Stimulated activated CD4-positive, alpha-beta T cell treated with anti-CD3 and anti-CD28 coated beads, Interleukin-1b, Interleukin-23, amount 100 ng/mL, for 1 hour (primary cell): Measurements from ENCODE around the gene GUCY2C.
"Not testable (repeated sequence)": the region's sequence is repeated elsewhere in the genome, so short reads cannot be mapped to it uniquely, and the experiment has no call there.

ENCODE experiments used
- DNase-seq, 2 donors: peaks; one replicate each; pipeline ENCODE4 v3.0.0-alpha.2; 2020; ENCODE audit warnings: low read depth in 2 of 2

GUCY2C gene

GRCh38 chr12:14696265-14696741, at the start of gene GUCY2C:
Gene GUCY2C, minus strand, starts transcription at chr12:14696599. Its CDS starts 151 bp downstream, at chr12:14696448.
- no peak for DNase-seq

DNA sequence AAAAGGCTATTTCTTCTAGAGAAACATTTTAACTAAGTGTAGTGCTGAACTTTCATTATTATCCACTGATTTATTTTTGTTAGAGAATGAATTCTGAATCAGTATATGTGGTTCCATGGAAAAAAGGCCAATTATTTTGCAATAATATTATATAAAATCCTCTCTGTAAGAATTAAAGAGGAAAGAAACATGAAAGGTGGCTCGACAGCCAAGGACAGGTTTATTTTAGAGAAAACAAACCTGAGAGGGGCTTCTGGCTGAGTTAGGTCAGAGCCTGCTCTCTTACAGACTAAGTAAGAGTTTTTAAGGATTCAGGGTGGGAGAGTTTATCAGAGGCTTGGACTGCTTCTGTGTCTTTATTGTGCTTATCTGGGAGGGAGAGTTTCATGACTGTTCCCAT, 46.7 kb upstream of the GUCY2C start:
- DNase-seq = no peak

- DNase-seq = no peak
Measured at GRCh38 chr12:14741942-14742341, 45.5 kb upstream of the GUCY2C start.

GRCh38 chr12:14741153-14741552, 44.8 kb upstream of the GUCY2C start:
- DNase-seq = no peak

GRCh38 chr12:14736441-14736840, 40.0 kb upstream of the GUCY2C start:
- not testable (repeated sequence) for DNase-seq

- DNase-seq = no peak
Measured at GRCh38 chr12:14731821-14732220, 35.4 kb upstream of the GUCY2C start.

- no peak for DNase-seq
Measured at GRCh38 chr12:14729586-14729985, 33.2 kb upstream of the GUCY2C start.

DNA sequence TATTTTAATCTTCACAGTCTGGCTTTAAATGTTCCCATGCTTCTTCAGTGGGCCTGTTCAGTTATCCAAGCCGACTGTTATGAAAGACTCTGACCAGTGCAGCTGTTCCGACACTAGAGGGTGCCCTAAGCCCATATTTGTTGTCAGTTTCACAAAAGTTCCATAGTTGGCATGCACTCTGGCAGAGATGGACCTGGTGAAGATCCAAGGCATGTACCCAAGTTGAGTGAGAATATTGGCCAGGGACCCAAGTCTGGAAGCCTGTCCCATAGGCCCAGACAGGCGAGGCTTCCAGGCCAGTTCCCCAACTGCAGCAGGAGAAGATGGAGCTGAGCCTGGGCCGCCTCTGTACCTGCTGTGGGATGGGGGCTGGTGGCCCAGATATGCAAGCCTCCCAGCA, 27.4 kb upstream of the GUCY2C start:
- peak in 1 of 2 donors; percentile 22 for DNase-seq

- DNase-seq = peak; percentile 15 to 16
Measured at GRCh38 chr12:14716848-14717444, 20.5 kb upstream of the GUCY2C start.

GRCh38 chr12:14714437-14714836, 18.0 kb upstream of the GUCY2C start:
- DNase-seq = no peak

DNA sequence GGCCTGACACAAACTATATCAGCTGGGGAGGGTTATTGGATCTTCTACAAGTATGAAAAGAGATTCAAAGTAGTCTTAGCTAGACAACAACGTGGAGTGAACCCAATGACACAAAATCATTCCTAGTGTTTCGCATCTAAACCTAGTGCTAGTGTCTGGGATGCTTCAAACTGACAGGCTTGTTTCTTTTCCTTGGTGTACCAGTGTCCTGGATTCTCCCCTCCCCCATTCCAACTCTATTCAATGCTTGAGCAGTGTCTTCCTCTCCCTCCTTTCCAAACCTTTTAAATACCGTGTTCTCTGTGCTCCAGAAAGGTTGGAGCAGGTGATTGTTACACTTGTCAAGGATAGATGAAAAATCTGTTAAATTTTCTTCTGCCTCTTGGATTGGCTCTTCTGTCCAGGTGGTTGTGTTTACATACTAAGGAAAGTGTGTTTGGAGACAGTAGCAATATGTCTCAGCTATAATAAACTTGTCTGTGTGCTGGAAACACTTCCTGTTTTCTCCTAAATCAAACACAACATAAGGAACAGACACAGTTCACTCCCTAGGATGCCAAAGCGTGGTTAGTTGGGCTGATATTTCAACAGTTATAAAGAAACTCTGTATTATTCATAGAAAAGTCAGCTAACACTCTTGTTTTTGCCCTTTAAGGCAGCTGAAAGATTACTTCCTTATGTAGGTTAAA, 14.4 kb upstream of the GUCY2C start:
- DNase-seq = no peak

DNA sequence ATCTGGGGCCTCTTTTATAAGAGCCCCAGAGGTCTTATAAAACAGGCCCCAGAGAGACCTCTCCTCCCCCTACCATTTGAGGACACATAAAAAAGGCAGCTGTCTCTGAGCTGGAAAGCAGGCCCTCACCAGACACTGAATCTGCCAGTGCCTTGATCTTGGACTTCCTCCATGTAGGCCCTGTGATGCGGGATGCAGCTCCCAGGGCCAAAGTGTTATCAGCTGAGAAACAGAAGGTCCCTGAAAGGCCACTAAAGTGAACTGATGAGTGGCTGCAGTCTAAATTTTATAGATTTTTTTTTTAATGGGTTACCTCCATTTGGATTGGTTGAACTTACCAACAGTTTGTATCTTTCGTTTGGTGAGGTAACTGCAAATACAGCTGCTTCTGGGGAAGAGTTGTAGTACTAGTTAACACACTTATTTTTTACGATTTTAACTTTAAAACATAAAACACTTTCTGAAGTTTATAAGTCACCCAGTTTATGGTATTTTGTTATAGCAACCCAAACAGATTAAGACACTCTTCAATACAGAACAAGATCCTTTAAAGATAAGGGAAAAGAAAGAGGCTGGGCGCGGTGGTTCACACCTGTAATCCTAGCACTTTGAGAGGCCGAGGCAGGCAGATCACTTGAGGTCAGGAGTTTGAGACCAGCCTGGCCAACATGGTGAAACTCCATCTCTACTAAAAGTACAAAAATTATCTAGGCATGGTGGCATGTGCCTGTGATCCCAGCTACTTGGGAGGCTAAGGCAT, 5.6 kb upstream of the GUCY2C start:
- no peak for DNase-seq

- DNase-seq = no peak
Measured at GRCh38 chr12:14700935-14701334, 4.5 kb upstream of the GUCY2C start.

DNA sequence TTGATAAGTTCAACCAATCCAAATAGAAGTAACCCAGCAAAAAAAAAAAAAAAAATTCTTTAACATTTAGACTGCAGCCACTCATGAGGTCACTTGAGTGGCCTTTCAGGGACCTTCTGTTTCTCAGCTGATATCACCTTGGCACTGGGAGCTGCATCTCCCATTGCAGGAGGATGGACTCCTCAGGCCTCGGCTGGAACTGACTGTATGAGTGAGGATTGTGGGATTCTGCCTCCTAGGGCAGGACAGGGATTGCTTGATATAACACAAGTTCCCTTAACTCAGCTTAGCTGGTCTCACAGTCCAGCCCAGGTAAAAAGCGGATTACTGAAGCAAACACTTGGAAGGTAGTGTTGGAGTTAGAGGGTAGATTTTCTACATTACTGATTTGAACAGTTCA, 3.5 kb upstream of the GUCY2C start:
- DNase-seq = no peak

DNA sequence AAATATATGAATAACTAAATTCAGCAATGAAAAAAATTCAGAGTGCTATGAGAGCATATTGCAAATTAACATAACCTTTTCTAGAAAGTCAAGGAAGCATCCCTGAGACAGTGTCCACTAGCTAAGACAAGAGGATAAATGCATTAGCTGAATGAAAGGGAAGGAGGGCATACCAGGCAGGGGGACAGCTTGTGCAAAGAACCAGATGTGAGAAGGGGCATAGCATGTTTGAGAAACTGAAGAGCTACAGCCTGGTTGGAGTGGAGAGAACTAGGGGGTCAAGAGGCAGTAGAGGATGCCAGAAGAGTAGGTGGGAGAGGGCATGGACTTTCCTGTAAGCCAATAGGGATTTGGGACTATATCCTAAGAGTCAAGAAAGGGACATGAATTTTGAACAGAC, 2.2 kb upstream of the GUCY2C start:
- no peak for DNase-seq

- no peak for DNase-seq
Measured at GRCh38 chr12:14695715-14696141, 671 bp downstream of the GUCY2C start.

- no peak for DNase-seq
Measured at GRCh38 chr12:14694970-14695369, 1.4 kb downstream of the GUCY2C start.

DNA sequence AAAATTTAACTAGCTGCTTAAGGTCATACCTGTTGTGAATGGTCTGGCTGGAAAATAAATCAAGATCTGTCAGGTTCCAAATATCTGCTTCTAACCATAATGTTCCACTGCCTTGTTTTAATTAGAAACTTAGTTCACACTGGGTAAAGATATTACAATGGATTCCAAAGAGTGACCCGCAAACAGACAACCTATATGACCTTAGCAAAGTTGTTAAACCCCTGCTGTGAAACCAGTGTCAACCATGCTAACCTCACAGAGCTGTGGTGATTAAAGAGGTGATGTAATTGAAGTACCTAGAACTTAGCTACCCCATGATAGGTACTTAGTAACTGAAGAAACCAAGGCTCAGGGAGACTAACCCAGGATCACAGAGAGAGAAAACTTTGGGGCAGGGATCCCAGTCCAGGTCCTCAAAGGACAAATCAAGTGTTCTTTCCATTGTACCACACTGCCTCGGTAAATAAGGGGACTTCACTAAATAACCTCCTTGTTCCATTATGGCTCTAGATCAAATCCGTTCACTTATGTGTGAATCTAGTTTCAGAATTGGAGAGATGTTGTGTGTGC, 2.2 kb downstream of the GUCY2C start:
- DNase-seq = no peak

- no peak for DNase-seq
Measured at GRCh38 chr12:14693116-14693515, 3.3 kb downstream of the GUCY2C start.

DNA sequence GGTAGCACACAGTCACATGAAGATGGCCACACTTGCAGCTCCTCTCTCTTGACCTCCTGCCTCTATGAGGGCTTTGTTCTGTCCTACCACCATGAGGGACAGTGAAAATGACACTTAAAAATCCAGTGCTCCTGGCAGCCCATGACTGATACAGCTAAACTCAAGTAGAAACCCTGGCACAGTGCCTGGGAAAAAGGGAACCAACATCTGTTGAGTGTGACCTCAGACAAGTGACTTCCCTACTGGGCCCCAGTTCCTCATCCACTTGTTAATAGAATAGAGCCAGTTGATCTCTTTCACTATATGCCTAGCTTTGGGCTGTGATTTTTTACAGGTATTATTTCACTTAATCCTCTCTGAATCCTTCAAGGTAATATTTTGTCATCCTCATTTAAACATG, 4.8 kb downstream of the GUCY2C start:
- DNase-seq = no peak

DNA sequence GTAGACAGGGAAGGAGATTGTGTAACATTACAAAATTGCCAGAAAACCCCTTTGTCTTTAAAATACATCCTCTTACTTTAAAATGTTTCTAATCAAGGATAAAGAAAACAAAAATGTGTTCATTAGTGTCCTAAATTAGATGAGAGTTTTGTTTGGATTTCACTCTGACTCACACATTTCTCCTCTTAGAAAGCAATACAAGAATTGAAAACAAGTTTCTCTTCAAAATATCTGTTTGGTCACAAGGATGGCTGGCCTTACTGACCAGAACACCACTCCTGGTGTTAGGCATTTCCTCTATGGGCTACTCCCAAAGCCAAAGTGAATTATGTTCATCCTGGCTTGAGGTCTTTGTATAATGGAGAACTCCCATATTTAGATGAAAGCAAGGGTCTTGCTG, 6.4 kb downstream of the GUCY2C start:
- DNase-seq = no peak

- DNase-seq = no peak
Measured at GRCh38 chr12:14689144-14689543, 7.3 kb downstream of the GUCY2C start.
